Epidermal melanocyte (primary cell): Measurements from ENCODE around the gene FIGLA.
"Not testable (repeated sequence)": the region's sequence is repeated elsewhere in the genome, so short reads cannot be mapped to it uniquely, and the experiment has no call there.

ENCODE experiments used
- DNase-seq: peaks from one replicate; pipeline ENCODE4 v3.0.0; 2011; ENCODE audit warnings: low spot score; ENCODE audit not compliant: insufficient read length

The FIGLA gene

DNA sequence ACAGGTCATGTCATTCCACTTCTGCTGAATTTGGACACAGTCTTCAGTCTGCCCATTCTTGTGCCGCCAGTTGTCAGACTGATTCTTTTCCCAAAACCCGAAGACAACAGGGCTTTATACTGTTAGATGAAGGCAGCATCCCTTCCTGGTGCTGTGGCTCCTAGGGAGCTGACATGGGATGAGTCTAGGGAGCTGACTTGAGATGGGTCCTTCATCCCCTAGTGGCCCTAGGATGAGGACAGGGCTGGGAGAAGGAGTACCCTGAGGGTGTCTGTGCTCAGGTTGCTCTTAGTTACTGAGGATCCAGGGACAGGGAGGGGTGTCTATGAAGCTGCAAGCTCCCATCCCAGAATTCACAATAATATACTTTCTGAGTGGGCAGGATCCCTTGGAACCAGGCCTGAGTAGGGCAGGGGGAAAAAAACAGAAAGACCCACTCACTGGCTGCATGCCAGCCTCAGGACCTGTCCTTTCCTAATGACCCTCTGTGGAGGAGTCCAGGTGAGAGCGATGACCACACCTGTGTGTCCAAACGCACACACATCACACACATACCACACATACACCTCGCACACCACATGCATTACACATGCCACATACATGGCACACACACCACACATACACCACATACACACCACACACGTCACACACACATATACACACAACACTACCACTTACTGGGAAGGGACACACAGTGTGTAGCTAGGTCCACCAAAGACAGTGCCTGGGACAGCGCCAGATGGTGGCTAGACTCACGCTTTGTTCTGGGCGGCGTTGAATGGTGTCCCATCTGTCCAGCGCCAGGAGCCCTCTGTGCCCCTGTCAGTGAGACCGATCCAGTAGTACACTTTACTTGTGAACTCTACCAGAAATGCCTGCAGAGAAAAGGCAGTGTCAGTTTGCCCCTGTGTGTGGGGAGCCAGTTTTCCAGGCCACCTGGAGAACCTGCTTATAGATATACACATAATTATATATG, 18.8 kb upstream of the FIGLA start:
- DNase-seq: no peak

DNA sequence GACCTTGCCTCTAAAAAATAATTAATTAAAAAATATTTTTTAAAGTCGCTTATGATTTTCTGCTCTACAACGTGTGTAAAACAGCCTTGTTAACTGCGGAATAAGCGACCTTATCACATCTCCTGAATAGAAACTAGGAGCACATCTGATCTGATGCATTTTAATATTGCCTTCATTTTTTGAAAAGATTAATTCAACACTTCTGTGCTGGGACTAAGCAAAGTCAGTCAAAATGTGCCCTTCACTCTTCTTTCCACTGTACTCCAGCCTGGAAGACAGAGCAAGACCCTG, 17.3 kb upstream of the FIGLA start:
- no peak for DNase-seq

DNA sequence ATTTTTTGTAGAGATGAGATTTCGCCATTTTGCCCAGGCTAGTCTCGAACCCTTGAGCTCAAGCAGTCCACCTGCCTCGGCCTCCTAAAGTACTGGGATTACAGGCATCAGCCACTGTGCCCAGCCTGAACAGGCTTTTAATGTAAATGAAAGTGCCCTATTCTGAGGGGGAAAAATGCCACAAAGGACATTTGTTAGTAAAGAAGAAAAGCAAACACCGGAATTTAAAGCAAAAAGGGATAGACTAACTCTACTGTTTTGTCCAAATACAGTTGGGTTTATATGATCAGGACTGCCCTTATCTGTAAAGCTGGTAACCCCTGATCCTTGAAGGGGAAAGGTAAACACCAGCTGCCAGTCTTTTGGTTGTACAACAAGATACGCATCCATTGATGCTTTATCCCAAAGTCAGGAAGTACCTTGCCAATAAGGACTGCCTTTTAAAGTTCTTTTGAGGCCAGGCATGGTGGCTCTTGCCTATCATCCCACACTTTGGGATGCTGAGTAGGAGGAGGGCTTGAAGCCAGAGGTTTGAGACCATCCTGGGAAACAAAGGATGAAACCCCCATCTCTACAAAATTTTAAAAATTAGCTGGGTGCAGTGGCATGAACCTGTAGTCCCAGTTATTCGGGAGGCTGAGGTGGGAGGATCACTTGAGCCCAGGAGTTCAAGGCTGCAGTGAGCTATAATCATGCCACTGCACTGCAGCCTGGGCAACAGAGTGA, 16.8 kb upstream of the FIGLA start:
- DNase-seq: no peak

DNA sequence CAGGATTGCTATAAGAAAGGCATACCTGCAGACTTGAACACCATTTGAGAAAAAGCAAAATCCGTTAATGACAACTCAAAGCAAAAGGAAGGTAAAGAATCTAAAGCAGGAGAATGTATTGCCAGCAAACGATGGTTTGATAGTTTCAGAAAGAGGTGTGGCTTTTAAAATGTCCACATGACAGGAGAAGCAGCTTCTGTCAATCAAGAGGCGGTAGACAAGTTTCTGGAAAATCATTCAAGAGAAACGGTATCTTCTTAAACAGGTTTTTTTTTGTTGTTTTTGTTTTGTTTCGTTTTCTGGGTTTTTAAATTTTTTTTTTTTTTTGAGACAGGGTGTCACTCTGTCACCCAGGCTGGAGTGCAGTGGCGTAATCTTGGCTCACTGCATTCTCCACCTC, 16.2 kb upstream of the FIGLA start:
- no peak for DNase-seq

DNA sequence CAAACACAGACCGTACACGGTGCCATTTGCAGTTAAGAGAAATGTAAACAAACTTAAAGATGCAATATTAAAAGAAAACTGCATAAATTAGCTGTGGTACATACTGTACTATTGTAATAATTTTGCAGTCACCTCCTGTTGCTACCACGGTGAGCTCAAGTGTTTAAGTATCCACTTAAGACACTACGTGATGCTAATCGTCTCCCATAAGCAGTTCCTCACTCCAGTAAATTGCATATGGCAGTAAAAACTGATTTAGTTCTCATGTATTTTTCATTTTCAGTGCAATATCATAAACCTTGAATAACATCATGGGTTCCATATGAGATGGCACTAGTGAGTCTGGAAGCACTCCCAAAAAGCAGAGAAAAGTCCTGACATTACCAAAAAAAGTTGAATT, 15.6 kb upstream of the FIGLA start:
- DNase-seq: no peak

DNA sequence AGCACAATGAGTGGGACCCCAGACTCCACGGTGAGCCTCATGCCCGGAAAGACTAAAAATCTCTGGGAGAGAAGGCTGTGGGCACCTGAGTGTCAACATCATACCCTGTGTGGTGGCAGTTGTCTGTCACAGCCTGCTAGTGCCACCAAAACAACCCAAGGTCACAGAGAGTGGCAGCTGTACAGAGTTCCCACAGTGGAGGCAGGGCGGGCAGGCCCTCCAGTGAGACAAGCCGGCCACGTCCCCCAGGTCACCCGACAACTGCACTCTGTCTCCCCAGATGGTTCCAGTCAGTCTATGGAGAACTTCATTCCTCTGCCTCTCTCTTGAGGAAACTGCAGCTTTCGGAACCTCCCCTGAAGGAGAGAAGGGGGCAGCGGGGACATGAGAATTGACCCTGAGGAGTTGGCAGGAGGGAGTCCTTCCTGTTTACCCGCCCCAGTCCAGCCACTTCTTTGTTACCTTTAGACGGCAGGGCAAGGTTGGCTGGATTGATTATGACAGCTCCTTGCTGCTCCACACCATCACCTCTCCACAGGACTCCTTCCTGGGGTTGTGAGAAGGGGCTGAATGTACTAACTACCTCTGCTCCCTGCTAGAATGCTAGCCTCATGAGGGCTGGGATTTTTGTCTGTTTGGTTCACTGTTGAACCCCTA, 11.3 kb upstream of the FIGLA start:
- DNase-seq: no peak

DNA sequence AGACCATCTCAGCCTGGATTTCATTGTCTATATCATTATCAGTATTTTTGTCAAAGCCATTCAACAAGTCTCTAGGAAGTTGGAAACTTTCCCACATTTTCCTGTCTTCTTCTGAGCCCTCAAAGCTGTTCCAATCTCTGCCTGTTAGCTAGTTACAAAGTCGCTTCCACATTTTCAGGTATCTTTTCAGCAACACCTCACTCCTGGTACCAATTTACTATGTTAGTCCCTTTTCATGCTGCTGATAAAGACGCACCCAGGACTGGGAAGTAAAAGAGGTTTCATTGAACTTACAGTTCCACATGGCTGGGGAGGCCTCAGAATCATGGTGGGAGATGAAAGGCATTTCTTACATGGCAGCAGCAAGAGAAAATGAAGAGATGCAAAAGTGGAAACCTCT, 9.3 kb upstream of the FIGLA start:
- DNase-seq: no peak

DNA sequence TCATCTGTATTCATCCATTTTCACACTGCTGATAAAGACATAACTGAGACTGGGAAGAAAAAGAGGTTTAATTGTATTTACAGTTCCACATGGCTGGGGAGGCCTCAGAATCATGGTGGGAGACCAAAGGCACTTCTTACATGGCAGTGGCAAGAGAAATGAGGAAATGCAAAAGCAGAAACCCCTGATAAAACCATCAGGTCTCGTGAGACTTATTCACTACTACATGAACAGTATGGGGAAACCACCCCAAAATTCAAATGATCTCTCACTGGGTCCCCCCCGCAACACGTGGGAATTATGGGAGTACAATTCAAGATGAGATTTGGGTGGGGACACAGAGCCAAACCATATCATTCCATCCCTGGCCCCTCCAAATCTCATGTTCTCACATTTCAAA, 7.6 kb upstream of the FIGLA start:
- DNase-seq: not testable (repeated sequence)

DNA sequence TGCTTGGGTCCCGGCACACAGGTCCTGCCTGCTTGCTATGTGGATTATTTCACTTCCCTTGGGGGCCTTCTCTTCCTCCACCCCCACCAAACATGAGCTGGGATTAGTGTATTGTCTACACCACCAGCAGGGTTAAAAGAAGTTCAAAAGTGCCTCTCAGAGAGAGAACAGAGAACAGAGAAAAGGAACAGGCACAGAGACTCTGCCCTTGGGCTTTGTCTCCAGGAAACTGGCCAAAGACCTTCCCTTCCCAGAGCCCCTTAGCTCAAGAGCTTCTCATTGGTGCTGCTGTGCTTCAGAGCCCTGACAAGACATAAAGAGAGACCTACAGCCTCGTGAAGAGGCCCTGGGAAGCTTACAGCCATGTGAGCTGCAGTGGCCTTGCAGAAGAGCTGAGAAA, 7.1 kb upstream of the FIGLA start:
- DNase-seq: no peak

DNA sequence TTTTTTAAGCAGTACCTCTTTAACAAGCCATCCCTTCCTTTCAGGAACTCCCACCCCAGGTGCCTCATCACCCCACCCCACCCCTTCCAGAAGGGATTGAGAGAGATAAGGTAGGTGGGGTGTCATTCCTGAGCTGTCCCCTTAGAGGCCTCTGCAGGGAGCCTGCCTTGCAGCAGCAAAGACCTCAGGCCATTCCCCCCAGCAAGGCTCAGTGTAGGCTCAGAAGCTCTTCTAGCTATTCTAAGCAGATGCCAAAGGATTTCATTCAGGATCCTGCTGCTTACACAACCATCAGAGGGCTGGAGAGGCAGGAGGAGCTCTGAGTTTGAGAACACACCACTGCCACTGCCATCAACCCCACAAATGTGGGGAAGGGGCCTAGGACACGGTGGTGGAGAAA, 5.8 kb upstream of the FIGLA start:
- no peak for DNase-seq

DNA sequence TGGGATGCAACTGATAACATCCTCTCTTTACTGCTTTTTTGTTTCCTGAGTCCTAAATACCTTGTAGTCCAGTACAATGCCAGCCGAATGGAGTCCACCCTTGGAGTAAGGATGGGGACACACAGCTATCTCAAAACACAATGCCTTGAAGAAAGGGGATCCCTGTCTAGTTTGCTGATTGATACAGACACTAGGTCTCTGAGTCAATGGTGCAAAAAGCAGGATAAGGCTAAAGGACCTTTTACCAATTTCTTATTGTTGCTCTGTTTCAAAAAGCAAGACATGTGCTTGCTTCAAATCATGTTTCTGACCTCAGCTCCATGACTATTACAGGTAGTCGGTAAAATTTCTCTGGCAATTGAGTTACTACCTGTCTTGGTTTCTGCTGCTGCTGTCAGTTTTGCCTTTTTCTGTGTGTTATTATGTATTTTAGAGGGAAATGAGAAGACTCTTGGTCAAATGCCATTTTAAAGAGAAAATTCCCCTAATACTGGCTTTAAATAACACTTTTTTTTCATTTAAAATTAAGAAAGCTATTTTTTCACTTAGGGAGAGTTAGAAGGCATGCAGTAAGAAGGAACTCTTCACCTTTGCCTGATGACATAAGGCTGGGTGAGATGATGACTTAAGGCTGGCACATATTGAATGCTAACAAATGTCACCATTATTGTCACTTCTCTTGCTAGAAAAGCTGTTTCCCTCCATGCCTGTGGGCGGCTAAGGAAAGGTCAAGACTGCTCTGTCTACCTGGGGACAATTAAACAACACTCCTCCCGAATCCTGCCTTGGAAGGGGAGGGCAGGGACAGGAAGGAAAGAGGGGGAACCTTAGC, 4.9 kb upstream of the FIGLA start:
- DNase-seq: no peak

DNA sequence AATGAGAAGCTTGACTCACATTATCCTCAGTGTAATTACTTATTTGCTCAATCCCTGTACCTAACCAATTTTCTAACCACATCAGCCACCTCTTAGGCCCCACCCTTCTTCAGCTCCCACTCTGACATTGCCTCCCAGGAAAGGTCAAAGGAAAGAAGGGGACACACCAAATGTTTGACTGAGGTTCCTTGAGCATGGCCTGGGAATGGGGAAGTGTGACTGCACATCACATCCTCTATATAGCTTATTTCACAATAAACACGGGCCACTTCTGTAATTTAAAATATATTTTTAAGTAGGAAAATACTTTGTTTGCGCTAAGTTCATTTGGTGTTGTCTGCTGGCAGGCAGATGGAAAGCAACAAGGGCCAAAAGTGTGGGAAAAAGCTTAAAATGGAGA, 3.0 kb upstream of the FIGLA start:
- no peak for DNase-seq

DNA sequence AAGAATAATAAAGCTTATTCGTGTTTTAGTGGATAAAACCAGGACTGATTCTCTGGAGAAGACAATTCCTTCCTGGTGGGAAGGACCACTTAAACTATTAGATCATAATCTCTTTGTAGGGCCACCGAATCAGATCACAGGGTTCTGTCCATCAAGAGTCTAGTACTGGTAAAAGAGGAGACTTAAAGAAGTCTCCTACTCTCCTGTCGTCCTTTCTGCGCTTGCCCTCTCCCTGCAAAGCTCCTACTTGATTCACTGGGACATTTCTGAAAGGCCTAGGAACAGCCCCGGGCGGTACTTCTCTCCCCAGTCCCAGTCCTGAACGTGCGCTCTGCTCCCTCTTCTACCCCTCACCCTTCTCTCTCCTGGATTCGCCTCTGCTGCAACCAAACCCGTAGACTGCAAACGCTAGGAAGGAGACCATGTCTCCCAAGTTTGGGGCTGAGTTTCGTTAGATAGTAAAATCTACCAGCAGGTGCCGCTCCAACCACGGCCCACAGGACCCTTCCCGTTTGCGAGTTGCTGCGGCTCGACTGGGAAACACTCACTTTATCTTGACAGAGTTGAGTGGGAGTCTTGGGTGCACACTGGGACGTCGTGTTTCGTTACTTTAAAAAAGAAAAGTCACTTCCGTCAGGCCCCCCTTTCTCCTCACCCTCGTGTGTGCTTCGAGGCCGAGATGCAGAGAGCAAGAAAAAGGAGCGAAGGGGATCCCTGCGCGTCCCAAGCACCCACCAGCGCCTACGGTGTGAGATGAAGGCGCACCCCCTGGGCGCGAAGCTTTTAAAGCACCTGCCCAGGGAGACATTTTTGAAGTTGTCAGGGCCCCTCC, 923 bp downstream of the FIGLA start:
- DNase-seq: no peak

DNA sequence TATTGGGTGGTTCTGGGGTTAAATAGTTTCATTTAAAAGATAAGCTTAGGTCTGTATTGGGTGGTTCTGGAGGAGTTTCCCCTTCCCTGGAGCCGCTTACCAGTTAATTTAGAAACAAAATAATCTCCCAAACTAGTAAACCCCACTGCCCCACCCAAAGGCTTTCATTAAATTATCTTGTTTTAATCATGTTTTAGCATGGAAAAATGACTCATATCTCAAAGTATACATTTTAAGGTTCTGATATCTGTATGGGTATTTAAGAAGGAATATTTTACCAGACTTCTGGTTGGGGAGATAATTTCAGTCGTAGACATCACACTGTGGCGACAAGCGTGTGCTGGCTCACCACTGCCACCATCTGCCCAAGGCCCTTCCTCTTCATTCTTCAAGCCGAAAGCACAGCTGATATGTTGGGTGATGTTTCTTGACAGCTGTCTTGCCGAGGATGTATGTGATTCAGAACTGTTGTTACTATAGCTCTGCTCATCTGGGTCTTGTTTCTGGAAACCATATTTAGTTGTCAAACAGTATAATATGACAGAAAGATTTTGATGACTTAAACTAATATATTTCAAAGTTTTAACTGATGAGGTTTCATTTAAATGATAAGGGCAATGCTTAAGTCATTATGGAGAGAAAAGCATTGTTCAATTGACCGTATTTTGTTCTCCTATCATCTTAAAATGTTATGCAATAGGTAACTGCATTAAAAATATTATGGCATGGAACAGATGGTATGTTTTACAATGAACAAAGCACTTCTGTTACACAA, 5.1 kb downstream of the FIGLA start:
- DNase-seq: no peak

DNA sequence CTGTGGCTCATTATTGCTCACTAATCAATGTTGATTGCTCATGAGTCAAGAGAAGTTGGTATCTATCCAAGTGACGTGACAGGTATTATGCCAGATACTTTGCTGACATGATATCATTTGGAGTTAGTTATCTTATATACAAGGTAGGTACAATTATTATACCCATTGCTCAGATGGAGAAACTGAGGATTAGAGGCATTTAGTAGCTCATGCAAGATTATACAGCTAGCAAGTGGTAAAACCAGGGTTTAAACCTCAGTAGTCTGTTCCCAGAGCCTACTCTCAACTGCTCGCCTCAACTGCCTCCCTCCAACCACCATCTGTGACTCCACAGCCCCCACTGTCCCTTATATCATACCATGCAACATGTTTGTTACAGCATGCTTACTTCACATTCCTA, 6.1 kb downstream of the FIGLA start:
- no peak for DNase-seq

DNA sequence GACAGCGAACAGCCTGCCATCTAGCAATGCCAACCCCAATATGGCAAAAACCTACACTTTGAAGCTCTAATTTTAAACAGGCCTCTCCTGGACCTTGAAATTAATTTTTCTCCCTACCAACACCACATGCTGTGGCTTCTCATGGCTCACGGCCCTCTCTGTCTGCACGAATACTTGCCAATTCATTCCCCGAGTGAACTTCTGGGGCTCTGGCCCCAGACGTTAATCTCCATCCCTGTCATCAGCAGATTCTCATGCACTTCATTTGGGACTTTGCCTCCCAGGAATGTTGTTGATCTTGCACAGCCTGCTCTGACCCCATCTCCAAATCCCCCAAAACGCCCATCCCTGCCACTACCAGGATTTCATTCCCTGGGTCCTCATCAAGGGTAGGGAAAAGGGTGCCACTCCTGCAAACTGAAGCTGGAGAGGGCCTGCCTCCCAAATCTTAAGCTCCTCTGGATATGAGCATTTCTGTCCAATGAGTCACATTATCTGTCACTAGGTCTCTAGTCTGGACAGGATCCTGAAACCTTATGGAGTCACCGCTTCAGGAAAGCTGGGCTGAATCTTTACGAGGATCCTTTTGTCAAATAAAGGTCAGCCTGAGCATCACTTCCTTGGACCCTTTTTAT, 10.4 kb downstream of the FIGLA start:
- no peak for DNase-seq

DNA sequence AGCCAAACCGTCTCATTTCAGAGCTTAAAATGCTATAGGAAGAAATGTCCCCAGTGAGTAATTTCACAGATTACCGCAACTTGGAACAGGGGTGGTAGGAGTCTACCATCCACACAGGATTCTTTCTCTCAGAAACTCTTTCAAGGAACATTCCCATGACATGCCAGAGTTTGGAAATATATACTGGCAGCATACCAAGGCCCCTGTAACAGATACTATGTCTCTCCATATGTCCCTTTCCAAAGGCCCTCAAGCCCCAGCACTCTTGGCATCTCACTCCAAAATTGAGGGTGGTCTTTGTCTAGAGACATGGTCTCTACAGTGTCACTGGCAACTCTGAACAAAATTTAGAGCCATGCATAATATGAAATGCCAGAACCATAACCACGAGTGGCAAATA, 11.0 kb downstream of the FIGLA start:
- DNase-seq: no peak

DNA sequence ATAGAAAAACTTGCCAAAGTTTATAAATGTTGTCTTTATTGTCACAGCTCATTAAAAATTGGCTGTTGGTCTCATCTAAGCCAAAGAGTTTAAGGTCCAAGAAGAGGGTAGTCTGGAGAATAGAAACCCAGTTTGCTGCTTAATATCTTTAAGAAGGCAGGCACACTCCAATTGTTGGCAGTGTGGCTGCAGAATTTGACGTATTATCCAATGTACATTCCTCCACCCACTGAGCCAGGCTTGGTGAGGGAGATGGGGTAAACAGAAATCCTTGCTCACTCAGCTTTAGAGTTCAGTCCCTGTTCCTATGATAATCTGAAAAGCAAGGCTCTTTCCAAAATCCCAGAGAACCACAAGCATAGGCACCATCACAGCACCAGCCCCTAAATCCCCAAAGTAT, 11.8 kb downstream of the FIGLA start:
- DNase-seq: no peak

DNA sequence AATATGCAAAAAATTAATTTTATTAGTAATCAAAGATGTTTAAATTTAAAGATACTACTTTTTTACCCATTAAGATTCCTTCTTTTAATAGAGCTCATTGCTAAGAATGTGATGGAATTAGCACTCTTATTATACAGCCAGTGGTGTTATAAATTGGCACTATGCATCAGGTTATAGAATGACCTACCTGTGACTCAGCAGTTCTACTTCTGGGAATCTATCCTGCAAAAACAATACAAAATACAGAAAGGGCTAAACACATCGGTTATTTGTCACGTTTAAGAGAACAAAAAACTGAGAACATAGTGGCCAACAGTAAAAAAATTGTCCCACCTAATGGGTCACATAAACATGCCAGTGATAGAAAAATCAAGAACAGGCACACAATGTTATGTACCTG, 13.0 kb downstream of the FIGLA start:
- no peak for DNase-seq
